Sigmoid colon (tissue), 7 donors: ENCODE measurements around the gene CCDC142. TPM values are rescaled to one million over a fixed set of nuclear protein-coding genes. Genes with fewer than 3 reads are reported as not detected.
"Not testable (repeated sequence)": the region's sequence is repeated elsewhere in the genome, so short reads cannot be mapped to it uniquely, and the experiment has no call there.

Source experiments
- DNase-seq: peaks from one replicate; pipeline ENCODE4 v3.0.0-alpha.2; 2019
- H3K27ac ChIP-seq, 4 donors: fragments of 200-600 bp; sonication (generic); one replicate each; pipeline ENCODE4 v1.5.1; 2016 to 2019; ENCODE audit warnings: mild to moderate bottlenecking in 1 of 4
- H3K27me3 ChIP-seq, 3 donors: fragments of 200-600 bp; sonication (generic); one replicate each; pipeline ENCODE4 v1.5.1; 2019; ENCODE audit warnings: mild to moderate bottlenecking in 1 of 3
- H3K36me3 ChIP-seq, 4 donors: fragments of 200-600 bp; sonication (generic); one replicate each; pipeline ENCODE4 v1.5.1; 2016 to 2019
- H3K4me1 ChIP-seq, 4 donors: fragments of 200-600 bp; sonication (generic); one replicate each; pipeline ENCODE4 v1.5.1; 2017 to 2019
- H3K4me3 ChIP-seq, 4 donors: fragments of 200-600 bp; sonication (generic); one replicate each; pipeline ENCODE4 v1.5.1; 2017 to 2019; ENCODE audit warnings: mild to moderate bottlenecking in 2 of 4, moderate library complexity in 1 of 4
- H3K9me3 ChIP-seq, 4 donors: fragments of 200-600 bp in 3 of 4; sonication (generic) in 3 of 4; one replicate each; pipeline versions ENCODE4 v1.5.1 to v1.6.1; 2013 to 2019
- EP300 ChIP-seq, 4 donors: sonication (generic); formaldehyde crosslinking; IDR thresholded peaks; one replicate each; pipeline ENCODE4 v1.6.1; 2017; ENCODE audit warnings: antibody characterized with exemption in 4 of 4
- POLR2A ChIP-seq, 2 donors: fragments of 450-650 bp; IDR thresholded peaks; one replicate each; pipeline ENCODE4 v1.6.1; 2016; ENCODE audit warnings: antibody characterized with exemption in 2 of 2, mild to moderate bottlenecking in 2 of 2, moderate library complexity in 2 of 2
- POLR2AphosphoS5 ChIP-seq, 4 donors: sonication (generic); formaldehyde crosslinking; IDR thresholded peaks; one replicate each; pipeline ENCODE4 v1.6.1; 2017; ENCODE audit warnings: antibody characterized with exemption in 4 of 4
- WGBS, 2 donors: extraction: QIAGEN DNeasy Blood & Tissue Kit; methylation state at CpG; one replicate each; pipeline ENCODE4 v1.1.7; 2013; 5-methylcytosine and 5-hydroxymethylcytosine counted together
- intact Hi-C: fragments of 100-400 bp; cut with DNase I; formaldehyde crosslinking; loops from one replicate; pipeline ENCODE4 v1.15.1; 2023
- polyA plus RNA-seq, 3 donors: library from polyadenylated mRNA; stranded (reverse); fragments of 200-250 nt; gene quantifications; one replicate each; pipeline ENCODE4 v1.2.3, GENCODE V29; 2013
- total RNA-seq, 4 donors: library from RNA; depleted of rRNA; stranded (reverse); fragments of >200 nt; gene quantifications; one replicate each; pipeline ENCODE4 v1.1.0, GENCODE V29; 2016
- TF ChIP-seq, protein P1 (sequence below), 4 experiments: fragments of 450-650 bp in 3 of 4; fragments of 200-600 bp in 1 of 4; IDR thresholded peaks; one replicate each; pipeline ENCODE4 v1.5.1; 2016 to 2019; ENCODE audit warnings: antibody characterized with exemption in 4 of 4, mild to moderate bottlenecking in 3 of 4, moderate library complexity in 2 of 4
- donor health status: healthy with polysubstance abuse.
- donor health status: Bipolar disorder and iron deficiency.
- donor health status: healthy.

Gene CCDC142
- total and polyA plus RNA-seq, 7 donors = 1.8 to 20.9 (median 16.4) TPM

- 91 to 93% methylated on average over 27 of the region's 27 CpGs for WGBS, 2 donors
- no peaks in the 10 kb centered on the region for H3K27me3 ChIP-seq
- no peak for DNase-seq
- peaks cover 7 to 21% (median 10%) of the 10 kb centered on the region in 4 donors for H3K36me3 ChIP-seq
- H3K9me3 ChIP-seq = no peaks in the 10 kb centered on the region
- intact Hi-C loops = no loop called here
- H3K27ac ChIP-seq = no peak overlapping the region
- H3K4me1 ChIP-seq = peaks cover 0 to 47% (median 38%) of the 10 kb centered on the region in 4 donors
- no peak overlapping the region for H3K4me3 ChIP-seq
- TF ChIP-seq POLR2AphosphoS5 (IDR thresholded peaks at IDR 0.05) (no peak), POLR2A (IDR thresholded peaks at IDR 0.05) (no peak), EP300 (IDR thresholded peaks at IDR 0.05) (no peak)
- TF ChIP-seq, protein P1, sequence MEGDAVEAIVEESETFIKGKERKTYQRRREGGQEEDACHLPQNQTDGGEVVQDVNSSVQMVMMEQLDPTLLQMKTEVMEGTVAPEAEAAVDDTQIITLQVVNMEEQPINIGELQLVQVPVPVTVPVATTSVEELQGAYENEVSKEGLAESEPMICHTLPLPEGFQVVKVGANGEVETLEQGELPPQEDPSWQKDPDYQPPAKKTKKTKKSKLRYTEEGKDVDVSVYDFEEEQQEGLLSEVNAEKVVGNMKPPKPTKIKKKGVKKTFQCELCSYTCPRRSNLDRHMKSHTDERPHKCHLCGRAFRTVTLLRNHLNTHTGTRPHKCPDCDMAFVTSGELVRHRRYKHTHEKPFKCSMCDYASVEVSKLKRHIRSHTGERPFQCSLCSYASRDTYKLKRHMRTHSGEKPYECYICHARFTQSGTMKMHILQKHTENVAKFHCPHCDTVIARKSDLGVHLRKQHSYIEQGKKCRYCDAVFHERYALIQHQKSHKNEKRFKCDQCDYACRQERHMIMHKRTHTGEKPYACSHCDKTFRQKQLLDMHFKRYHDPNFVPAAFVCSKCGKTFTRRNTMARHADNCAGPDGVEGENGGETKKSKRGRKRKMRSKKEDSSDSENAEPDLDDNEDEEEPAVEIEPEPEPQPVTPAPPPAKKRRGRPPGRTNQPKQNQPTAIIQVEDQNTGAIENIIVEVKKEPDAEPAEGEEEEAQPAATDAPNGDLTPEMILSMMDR (IDR thresholded peaks at IDR 0.05) = no peak
These were observed 21.4 kb downstream of the CCDC142 start for GRCh38 chr2:74461187-74462053.

DNA sequence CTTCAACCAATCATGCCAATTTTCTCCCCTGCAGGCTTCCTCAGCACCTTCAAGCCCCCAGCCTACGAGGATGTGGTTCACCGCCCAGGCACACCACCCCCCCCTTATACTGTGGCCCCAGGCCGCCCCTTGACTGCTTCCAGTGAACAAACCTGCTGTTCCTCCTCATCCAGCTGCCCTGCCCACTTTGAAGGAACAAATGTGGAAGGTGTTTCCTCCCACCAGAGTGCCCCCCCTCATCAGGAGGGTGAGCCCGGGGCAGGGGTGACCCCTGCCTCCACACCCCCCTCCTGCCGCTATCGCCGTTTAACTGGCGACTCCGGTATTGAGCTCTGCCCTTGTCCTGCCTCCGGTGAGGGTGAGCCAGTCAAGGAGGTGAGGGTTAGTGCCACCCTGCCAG is 22.6 kb downstream of the CCDC142 start:
- H3K27ac ChIP-seq, H3K27me3 ChIP-seq, H3K9me3 ChIP-seq, DNase-seq, H3K4me3 ChIP-seq, intact Hi-C loops: not testable (repeated sequence)
- 81 to 89% methylated on average over 10 of the region's 10 CpGs for WGBS, 2 donors
- Histone ChIP-seq H3K4me1 (peaks cover 0 to 52% (median 43%) of the 10 kb centered on the region in 4 donors), H3K36me3 (peaks cover 7 to 21% (median 10%) of the 10 kb centered on the region in 4 donors)

- not testable (repeated sequence) for H3K27ac ChIP-seq, DNase-seq, H3K27me3 ChIP-seq, H3K9me3 ChIP-seq, H3K4me3 ChIP-seq
- intact Hi-C loops = loop anchor here (5.0 kb wide), 1 partner anchor 722 kb away; the partner anchor contains the start of gene TPRKB
- peaks cover 0 to 51% (median 43%) of the 10 kb centered on the region in 4 donors for H3K4me1 ChIP-seq
- peak in 1 of 4 donors; percentile 4 for TF ChIP-seq POLR2AphosphoS5 (IDR thresholded peaks at IDR 0.05)
- 77 to 85% methylated on average over 13 of the region's 13 CpGs for WGBS, 2 donors
- H3K36me3 ChIP-seq = peaks cover 7 to 21% (median 10%) of the 10 kb centered on the region in 4 donors
These were observed 23.2 kb downstream of the CCDC142 start for GRCh38 chr2:74459503-74460118.

DNA sequence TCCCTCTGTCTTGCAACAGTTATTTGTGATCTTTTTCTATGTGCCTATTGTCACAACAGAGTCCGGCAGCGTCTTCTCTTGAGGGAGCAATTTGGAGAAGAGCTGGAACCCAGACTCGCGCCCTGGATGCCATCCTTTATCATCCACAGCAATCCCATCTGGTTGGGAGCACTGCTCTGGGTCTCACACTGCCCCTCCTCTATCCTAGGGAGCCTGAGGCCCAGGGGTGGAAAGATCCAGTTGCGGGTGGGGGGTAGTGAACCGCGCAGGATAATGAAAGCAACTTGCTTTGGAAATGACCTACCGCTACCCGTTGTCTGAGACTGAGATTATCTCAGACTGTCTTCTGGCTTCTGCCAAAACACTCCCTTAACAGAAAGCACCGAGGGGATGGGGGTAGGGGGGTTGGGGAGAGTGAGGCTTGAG is 23.8 kb downstream of the CCDC142 start:
- Histone ChIP-seq H3K27me3 (no peaks in the 10 kb centered on the region), H3K9me3 (no peaks in the 10 kb centered on the region), H3K4me3 (peak overlapping the region; percentile 57 to 83 (median 68)), H3K4me1 (peaks cover 0 to 45% (median 39%) of the 10 kb centered on the region in 4 donors), H3K36me3 (peaks cover 7 to 21% (median 10%) of the 10 kb centered on the region in 4 donors), H3K27ac (peak overlapping the region; percentile 77 to 84 (median 80))
- 1 to 4% methylated on average over 10 of the region's 10 CpGs for WGBS, 2 donors
- intact Hi-C loops = loop anchor here (5.0 kb wide), 1 partner anchor 722 kb away; the partner anchor contains the start of gene TPRKB
- TF ChIP-seq, protein P1 (IDR thresholded peaks at IDR 0.05) = no peak
- DNase-seq = no peak

DNA sequence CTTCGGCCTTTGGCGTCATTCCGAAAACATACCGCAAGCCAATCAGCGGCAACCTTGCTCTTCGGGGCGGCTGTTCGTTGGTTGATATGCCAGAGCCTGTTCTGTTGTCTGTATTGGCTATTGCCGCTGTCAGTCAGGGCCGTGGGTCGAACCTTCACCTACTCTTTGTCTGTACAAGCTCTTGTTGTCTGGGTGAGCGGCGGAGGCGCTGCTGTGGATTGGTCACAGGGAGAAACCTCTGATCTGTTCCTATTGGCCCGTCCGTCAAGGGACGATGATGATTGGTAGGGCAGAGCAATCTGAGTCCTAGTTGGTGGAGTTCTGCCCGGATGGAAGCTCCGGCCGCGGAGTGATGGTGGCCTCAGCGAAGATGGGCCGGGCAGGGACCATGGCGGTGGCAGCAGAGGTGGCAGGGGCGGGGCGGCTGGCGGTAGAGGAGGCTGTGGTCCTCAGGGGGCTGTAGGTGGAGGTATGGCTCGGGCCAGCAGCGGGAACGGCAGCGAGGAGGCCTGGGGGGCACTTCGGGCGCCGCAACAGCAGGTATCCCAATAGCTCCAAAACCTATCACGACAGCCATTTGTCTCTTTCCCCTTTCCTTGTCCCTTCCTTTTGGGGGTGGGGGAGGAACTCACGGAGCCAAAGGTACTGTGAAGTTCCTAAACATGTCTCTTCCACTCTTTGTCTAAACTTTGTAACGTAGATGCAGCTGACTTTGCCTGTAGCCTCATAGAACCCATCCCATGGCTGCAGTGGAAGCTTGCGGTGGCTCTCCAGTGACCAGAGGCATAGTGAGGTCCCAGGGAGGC is 24.5 kb downstream of the CCDC142 start, which contains the start of gene WBP1:
TSS of gene WBP1 (plus strand) at position 307 of the 806 bp plus-strand sequence. CDS start at position 472, 165 bp downstream.
- H3K4me3 ChIP-seq = peak within 1 kb of the TSS; percentile 63 to 83 (median 68)
- no peaks in the 10 kb centered on the region for H3K27me3 ChIP-seq
- H3K36me3 ChIP-seq = peaks cover 7 to 21% (median 10%) of the 10 kb centered on the region in 4 donors
- no peaks in the 10 kb centered on the region for H3K9me3 ChIP-seq
- H3K4me1 ChIP-seq = peaks cover 0 to 40% (median 37%) of the 10 kb centered on the region in 4 donors
- peak within 1 kb of the TSS; percentile 90 to 98 (median 98) for H3K27ac ChIP-seq
- peak; percentile 100 for DNase-seq
- intact Hi-C loops = loop anchor here (5.0 kb wide), 1 partner anchor 721 kb away; the partner anchor contains the start of gene TPRKB
- WGBS, 2 donors = 1% methylated on average over 38 of the region's 38 CpGs
- TF ChIP-seq POLR2AphosphoS5 (IDR thresholded peaks at IDR 0.05) = peak; percentile 1 to 59 (median 38)
- TF ChIP-seq POLR2A (IDR thresholded peaks at IDR 0.05) = peak in 1 of 2 donors; percentile 48
- no peak for TF ChIP-seq EP300 (IDR thresholded peaks at IDR 0.05)
